H9 (cell line): ENCODE data around the gene CWH43. TPM values are rescaled to one million over a fixed set of nuclear protein-coding genes. Genes with fewer than 3 reads are reported as not detected.

Source experiments
- DNase-seq: peaks from one replicate; pipeline ENCODE4 v3.0.0-alpha.2; 2017
- H2AFZ ChIP-seq: one replicate; pipeline ENCODE4 v1.6.1; 2013; ENCODE audit warnings: mild to moderate bottlenecking, low read length, control low read depth, moderate library complexity
- H2AK5ac ChIP-seq: 2 replicates; pipeline ENCODE4 v1.6.1; 2013; ENCODE audit warnings: low read length, control low read depth, mixed read lengths; ENCODE audit not compliant: insufficient read length
- H2BK120ac ChIP-seq: one replicate; pipeline ENCODE4 v1.6.1; 2013; ENCODE audit warnings: low read depth, mild to moderate bottlenecking, low read length, control low read depth, inconsistent platforms; ENCODE audit not compliant: poor library complexity, severe bottlenecking
- H2BK12ac ChIP-seq: 2 replicates; pipeline ENCODE4 v1.6.1; 2013; ENCODE audit warnings: low read length, control low read depth, mixed read lengths, low read depth; ENCODE audit not compliant: insufficient read length
- H2BK15ac ChIP-seq: 2 replicates; pipeline ENCODE4 v1.6.1; 2013; ENCODE audit warnings: low read depth, low read length, control low read depth
- H2BK20ac ChIP-seq: one replicate; pipeline ENCODE4 v1.6.1; 2013; ENCODE audit warnings: low read depth, mild to moderate bottlenecking, low read length, control low read depth, inconsistent platforms; ENCODE audit not compliant: poor library complexity, severe bottlenecking
- H2BK5ac ChIP-seq: 2 replicates; pipeline ENCODE4 v1.6.1; 2013; ENCODE audit warnings: low read length, control low read depth, mixed read lengths; ENCODE audit not compliant: insufficient read length
- H3K14ac ChIP-seq: 2 replicates; pipeline ENCODE4 v1.6.1; 2013; ENCODE audit warnings: low read length, control low read depth; ENCODE audit not compliant: insufficient read depth
- H3K18ac ChIP-seq: 2 replicates; pipeline ENCODE4 v1.6.1; 2013; ENCODE audit warnings: low read depth, mild to moderate bottlenecking, mixed read lengths, low read length, control low read depth; ENCODE audit not compliant: insufficient read length
- H3K23ac ChIP-seq: 2 replicates; pipeline ENCODE4 v1.6.1; 2013; ENCODE audit warnings: low read length, control low read depth, mixed read lengths, low read depth; ENCODE audit not compliant: insufficient read length
- H3K23me2 ChIP-seq: 2 replicates; pipeline ENCODE4 v1.6.1; 2013; ENCODE audit warnings: low read depth, mild to moderate bottlenecking, mixed read lengths, low read length, control low read depth; ENCODE audit not compliant: insufficient read length, poor library complexity, severe bottlenecking
- H3K27ac ChIP-seq: 2 replicates; pipeline ENCODE4 v1.5.1; 2013; ENCODE audit warnings: low read length, control low read depth, mixed read lengths, low read depth; ENCODE audit not compliant: insufficient read length
- H3K27me3 ChIP-seq: 2 replicates; pipeline ENCODE4 v1.6.1; 2013; ENCODE audit warnings: low read length, control low read depth, inconsistent platforms; ENCODE audit not compliant: insufficient read depth
- H3K4ac ChIP-seq: 2 replicates; pipeline ENCODE4 v1.6.1; 2013; ENCODE audit warnings: low read depth, mild to moderate bottlenecking, control low read depth, inconsistent platforms, low read length, moderate library complexity
- H3K4me1 ChIP-seq: 2 replicates; pipeline ENCODE4 v1.6.1; 2013; ENCODE audit warnings: low read length, control low read depth, inconsistent platforms; ENCODE audit not compliant: insufficient read depth
- H3K4me2 ChIP-seq: 2 replicates; pipeline ENCODE4 v1.6.1; 2013; ENCODE audit warnings: low read length, control low read depth, mixed read lengths; ENCODE audit not compliant: insufficient read length, insufficient read depth
- H3K56ac ChIP-seq: 2 replicates; pipeline ENCODE4 v1.6.1; 2013; ENCODE audit warnings: low read depth, mild to moderate bottlenecking, mixed read lengths, low read length, control low read depth; ENCODE audit not compliant: insufficient read length
- H3K79me1 ChIP-seq: 2 replicates; pipeline ENCODE4 v1.6.1; 2013; ENCODE audit warnings: low read depth, mild to moderate bottlenecking, moderate library complexity, low read length, control low read depth, inconsistent platforms; ENCODE audit not compliant: insufficient read depth, poor library complexity, severe bottlenecking
- H3K79me2 ChIP-seq: 2 replicates; pipeline ENCODE4 v1.6.1; 2013; ENCODE audit warnings: low read length, control low read depth, inconsistent platforms; ENCODE audit not compliant: insufficient read depth
- H3K9ac ChIP-seq: 2 replicates; pipeline ENCODE4 v1.6.1; 2013; ENCODE audit warnings: low read length, control low read depth, mixed read lengths; ENCODE audit not compliant: insufficient read length; ENCODE audit errors: extremely low read depth
- H3K9me3 ChIP-seq: one replicate; pipeline ENCODE4 v1.6.1; 2013; ENCODE audit warnings: low read depth, low read length, inconsistent platforms; ENCODE audit not compliant: control insufficient read depth
- H3T11ph ChIP-seq: one replicate; pipeline ENCODE4 v1.6.1; 2013; ENCODE audit warnings: mild to moderate bottlenecking, low read length, control low read depth, inconsistent platforms
- H4K20me1 ChIP-seq: one replicate; pipeline ENCODE4 v1.6.1; 2013; ENCODE audit not compliant: control insufficient read depth, insufficient read length, insufficient read depth
- H4K5ac ChIP-seq: 2 replicates; pipeline ENCODE4 v1.6.1; 2013; ENCODE audit warnings: low read depth, mild to moderate bottlenecking, mixed read lengths, low read length, control low read depth; ENCODE audit not compliant: insufficient read length
- H4K8ac ChIP-seq: replicated peaks from 2 replicates; pipeline ENCODE4 v1.6.1; 2013; ENCODE audit warnings: low read length, control low read depth, mixed read lengths, low read depth; ENCODE audit not compliant: insufficient read length
- H4K91ac ChIP-seq: 2 replicates; pipeline ENCODE4 v1.6.1; 2013; ENCODE audit warnings: low read depth, mild to moderate bottlenecking, moderate library complexity, mixed read lengths, low read length, control low read depth; ENCODE audit not compliant: insufficient read length
- H3K27ac Mint-ChIP-seq, 3 experiments: 2 replicates in 2 of 3; 3 replicates in 1 of 3; pipeline ENCODE4 v1.8.0; 2020 to 2021; ENCODE audit warnings: mixed read lengths in 3 of 3, mild to moderate bottlenecking in 1 of 3, moderate library complexity in 1 of 3
- H3K27me3 Mint-ChIP-seq: 2 replicates; pipeline ENCODE4 v1.8.0; 2021; ENCODE audit warnings: low read depth, mild to moderate bottlenecking, moderate library complexity, mixed read lengths
- H3K36me3 Mint-ChIP-seq, 3 experiments: 2 replicates in 2 of 3; 3 replicates in 1 of 3; pipeline ENCODE4 v1.8.0; 2020 to 2021; ENCODE audit warnings: low read depth in 3 of 3, mixed read lengths in 3 of 3; ENCODE audit not compliant: insufficient read depth in 1 of 3
- H3K4me1 Mint-ChIP-seq, 2 experiments: 2 replicates each; pipeline ENCODE4 v1.8.0; 2020; ENCODE audit warnings: mixed read lengths in 2 of 2
- H3K4me3 Mint-ChIP-seq, 2 experiments: 2 replicates in 1 of 2; 3 replicates in 1 of 2; pipeline ENCODE4 v1.8.0; 2020 to 2021; ENCODE audit warnings: mild to moderate bottlenecking in 2 of 2, mixed read lengths in 2 of 2, moderate library complexity in 1 of 2
- H3K9me3 Mint-ChIP-seq, 2 experiments: 2 replicates in 1 of 2; 3 replicates in 1 of 2; pipeline ENCODE4 v1.8.0; 2020; ENCODE audit warnings: mild to moderate bottlenecking in 2 of 2, mixed read lengths in 2 of 2, moderate library complexity in 1 of 2
- CTCF ChIP-seq: fragments of 200-600 bp; sonication (generic); conservative IDR thresholded peaks from 3 replicates; pipeline ENCODE4 v1.8.0; 2021; ENCODE audit warnings: antibody characterized with exemption, mild to moderate bottlenecking
- total RNA-seq: library from RNA; stranded (reverse); gene quantifications from 2 replicates; pipeline ENCODE4 v1.2.1, GENCODE V29; 2021

Gene CWH43
- total RNA-seq, 1 experiment from 2014 or later: not detected

- no peak overlapping the region for H4K91ac ChIP-seq
- H3K27ac Mint-ChIP-seq: no peak overlapping the region
- no peak overlapping the region for H3K56ac ChIP-seq
- no peak overlapping the region for H2BK120ac ChIP-seq
- H3K14ac ChIP-seq: no peak overlapping the region
- no peaks in the 10 kb centered on the region for H3K4me1 Mint-ChIP-seq
- no peak overlapping the region for H3K4ac ChIP-seq
- H2BK5ac ChIP-seq: no peak overlapping the region
- H2BK15ac ChIP-seq: no peak overlapping the region
- H2AFZ ChIP-seq: no peak overlapping the region
- no peaks in the 10 kb centered on the region for H3K23me2 ChIP-seq
- H3K27ac ChIP-seq: no peak overlapping the region
- H3K9ac ChIP-seq: no peak overlapping the region
- no peaks in the 10 kb centered on the region; the same call in 1 of the 2 replicates for H3K27me3 Mint-ChIP-seq
- H2BK20ac ChIP-seq: no peak overlapping the region
- H4K8ac ChIP-seq: no peak overlapping the region
- H3K4me1 ChIP-seq: no peaks in the 10 kb centered on the region
- no peaks in the 10 kb centered on the region for H4K20me1 ChIP-seq
- DNase-seq: no peak
- peaks cover 2 to 19% (median 5%) of the 10 kb centered on the region in 3 experiments; a peak in 5 of 7 replicates for H3K36me3 Mint-ChIP-seq
- H3K4me2 ChIP-seq: no peak overlapping the region
- no peaks in the 10 kb centered on the region for H3K27me3 ChIP-seq
- no peak overlapping the region for H3K18ac ChIP-seq
- peaks cover 61% of the 10 kb centered on the region for H3K9me3 ChIP-seq
- no peak overlapping the region for H3T11ph ChIP-seq
- TF ChIP-seq CTCF: no peak
- no peak overlapping the region for H2BK12ac ChIP-seq
- H3K79me2 ChIP-seq: no peaks in the 10 kb centered on the region
- H3K79me1 ChIP-seq: no peaks in the 10 kb centered on the region
- H3K23ac ChIP-seq: no peak overlapping the region
- H4K5ac ChIP-seq: no peak overlapping the region
- peaks cover 72 to 78% of the 10 kb centered on the region in 2 experiments for H3K9me3 Mint-ChIP-seq
- H2AK5ac ChIP-seq: no peak overlapping the region
- no peak overlapping the region for H3K4me3 Mint-ChIP-seq
Observed at GRCh38 chr4:49002931-49003330, 16.9 kb downstream of the CWH43 start.
